ENCODE data around the gene RAMP3.

- TF ChIP-seq CTCF (conservative IDR thresholded peaks at IDR 0.05 in 1 of 2, IDR thresholded peaks at IDR 0.05 in 1 of 2; ENCODE audit: extremely low read depth in 1 of 2, insufficient read depth in 1 of 2, low read depth in 1 of 2, low read length in 2 of 2) (no peak), EZH2 (IDR thresholded peaks at IDR 0.05; ENCODE audit: borderline replicate concordance, low read length) (no peak)
Measured at GRCh38 chr7:45157286-45157652, 322 bp upstream of the RAMP3 start.

Data from mammary epithelial cell (primary cell).